NOMO-1 treated with dmso at 0.1 percent for 144 hours (cell line): Measurements from ENCODE around the gene HSPA5.
A peak's percentile ranks its signal among the peaks of the same experiment; 100 is the strongest.
"Not testable (repeated sequence)": the region's sequence is repeated elsewhere in the genome, so short reads cannot be mapped to it uniquely, and the experiment has no call there.

Source experiments
- DNase-seq: peaks from one replicate; lab custom pipeline; 2025; ENCODE audit not compliant: unreplicated experiment; lab: John Stamatoyannopoulos, UW

Gene HSPA5

GRCh38 chr9:125243792-125244260 is 2.7 kb upstream of the HSPA5 start:
- no peak for DNase-seq

- no peak for DNase-seq
Observed at GRCh38 chr9:125241863-125242739, 958 bp upstream of the HSPA5 start.

- peak; percentile 44 for DNase-seq
Observed at GRCh38 chr9:125240649-125240999, 519 bp downstream of the HSPA5 start.

DNA sequence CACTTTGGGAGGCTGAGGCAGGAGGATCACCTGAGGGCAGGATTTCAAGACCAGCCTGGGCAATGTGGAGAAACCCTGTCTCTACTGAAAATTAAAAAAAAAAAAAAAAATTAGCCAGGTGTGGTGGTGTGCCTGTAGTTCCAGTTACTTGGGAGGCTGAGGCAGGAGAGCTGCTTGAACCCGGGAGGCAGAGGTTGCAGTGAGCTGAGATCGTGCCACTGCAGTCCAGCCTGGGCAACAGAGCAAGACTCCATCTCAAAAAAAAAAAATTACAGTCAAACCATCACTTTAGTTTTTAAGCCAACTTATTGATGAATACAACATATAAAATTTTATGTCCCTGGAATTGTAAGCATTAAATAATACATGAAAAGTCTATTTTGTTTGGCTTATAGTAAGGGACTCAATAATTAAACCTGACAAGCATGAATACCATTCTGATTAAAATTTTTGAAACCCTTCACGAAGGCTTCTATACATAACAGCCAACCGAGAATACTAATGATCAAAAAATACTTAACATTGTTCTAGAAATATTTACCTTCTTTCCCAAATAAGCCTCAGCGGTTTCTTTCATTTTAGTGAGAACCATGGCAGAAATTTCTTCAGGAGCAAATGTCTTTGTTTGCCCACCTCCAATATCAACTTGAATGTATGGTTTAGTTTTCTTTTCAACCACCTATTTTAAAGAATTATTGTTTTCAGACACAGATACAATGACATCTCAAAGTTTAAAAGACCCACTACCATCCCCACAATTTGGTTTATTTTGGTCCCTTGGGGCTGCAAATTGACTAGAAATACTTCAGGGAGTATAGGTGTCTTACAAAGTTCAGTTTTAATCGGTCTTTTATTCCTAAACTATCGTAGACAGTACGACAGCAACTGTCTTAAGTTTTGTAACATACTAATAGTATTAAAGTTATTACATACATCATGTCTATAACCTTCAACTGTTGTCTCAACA is 1.2 kb downstream of the HSPA5 start:
- no peak for DNase-seq

- no peak for DNase-seq
Observed at GRCh38 chr9:125238915-125239446, 2.2 kb downstream of the HSPA5 start.

GRCh38 chr9:125238127-125238914 is 2.8 kb downstream of the HSPA5 start:
- no peak for DNase-seq

DNA sequence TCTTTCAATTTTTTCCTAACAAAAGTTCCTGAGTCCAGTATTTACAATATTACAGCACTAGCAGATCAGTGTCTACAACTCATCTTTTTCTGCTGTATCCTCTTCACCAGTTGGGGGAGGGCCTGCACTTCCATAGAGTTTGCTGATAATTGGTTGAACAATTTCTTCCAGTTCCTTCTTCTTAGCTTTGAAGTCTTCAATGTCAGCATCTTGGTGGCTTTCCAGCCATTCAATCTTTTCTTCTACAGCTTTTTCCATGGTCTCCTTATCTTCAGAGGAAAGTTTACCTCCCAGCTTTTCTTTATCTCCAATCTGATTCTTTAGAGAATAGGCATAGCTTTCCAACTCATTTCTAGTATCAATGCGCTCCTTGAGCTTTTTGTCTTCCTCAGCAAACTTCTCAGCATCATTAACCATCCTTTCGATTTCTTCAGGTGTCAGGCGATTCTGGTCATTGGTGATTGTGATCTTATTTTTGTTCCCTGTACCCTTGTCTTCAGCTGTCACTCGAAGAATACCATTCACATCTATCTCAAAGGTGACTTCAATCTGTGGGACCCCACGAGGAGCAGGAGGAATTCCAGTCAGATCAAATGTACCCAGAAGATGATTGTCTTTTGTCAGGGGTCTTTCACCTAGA is 4.5 kb downstream of the HSPA5 start:
- DNase-seq: not testable (repeated sequence)

GRCh38 chr9:125235804-125236519 is 5.2 kb downstream of the HSPA5 start:
- DNase-seq: no peak

DNA sequence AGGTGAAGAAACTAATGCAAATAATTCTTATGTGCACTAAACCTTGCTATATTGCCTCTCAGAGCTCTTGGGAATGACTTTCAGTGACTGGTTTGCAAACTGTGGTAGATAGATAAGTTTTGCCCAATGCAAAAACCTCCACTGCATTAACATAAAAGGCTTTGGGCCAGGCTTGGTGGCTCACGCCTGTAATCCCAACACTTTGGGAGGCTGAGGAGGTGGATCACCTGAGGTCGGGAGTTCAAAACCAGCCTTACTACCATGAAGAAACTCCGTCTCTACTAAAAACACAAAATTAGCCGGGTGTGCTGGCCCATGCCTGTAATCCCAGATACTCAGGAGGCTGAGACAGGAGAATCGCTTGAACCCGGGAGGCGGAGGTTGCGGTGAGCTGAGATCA is 7.0 kb downstream of the HSPA5 start:
- not testable (repeated sequence) for DNase-seq

- DNase-seq: no peak
Observed at GRCh38 chr9:125233678-125234077, 7.5 kb downstream of the HSPA5 start.

- no peak for DNase-seq
Observed at GRCh38 chr9:125227761-125228160, 13.4 kb downstream of the HSPA5 start.

DNA sequence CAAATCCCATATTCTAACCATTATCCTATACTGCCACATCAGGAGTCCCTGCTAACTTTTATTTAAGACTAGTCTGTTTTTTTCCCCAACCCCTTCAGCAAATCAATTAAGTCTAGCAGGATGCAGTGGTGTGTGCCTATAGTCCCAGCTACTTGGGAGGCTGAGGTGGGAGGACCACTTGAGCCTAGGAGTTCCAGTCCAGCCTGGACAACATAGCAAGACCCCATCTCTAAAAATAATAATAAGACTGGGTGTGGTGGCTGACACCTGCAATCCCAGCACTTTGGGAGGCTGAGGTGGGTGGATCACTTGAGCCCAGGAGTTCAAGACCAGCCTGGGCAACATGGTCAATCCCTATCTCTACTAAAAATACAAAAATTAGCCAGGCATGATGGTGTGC is 16.3 kb downstream of the HSPA5 start:
- not testable (repeated sequence) for DNase-seq

DNA sequence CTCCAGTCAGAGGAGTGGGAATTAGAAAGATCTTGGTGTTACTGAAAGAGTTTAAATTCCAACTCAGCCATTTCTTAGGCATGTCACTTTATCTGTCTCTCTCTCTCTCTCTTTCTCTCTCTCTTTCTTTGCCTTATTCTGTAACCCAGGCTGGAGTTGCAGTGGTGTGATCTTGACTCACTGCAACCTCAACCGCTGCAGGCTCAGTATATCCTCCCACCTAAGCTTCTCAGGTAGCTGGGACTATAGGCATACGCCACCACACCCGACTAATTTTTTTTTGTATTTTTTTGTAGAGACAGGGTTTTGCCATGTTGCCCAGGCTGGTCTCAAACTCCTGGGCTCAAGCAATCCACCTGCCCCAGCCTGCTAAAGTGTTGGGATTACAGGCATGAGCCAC is 22.5 kb downstream of the HSPA5 start:
- DNase-seq: no peak

DNA sequence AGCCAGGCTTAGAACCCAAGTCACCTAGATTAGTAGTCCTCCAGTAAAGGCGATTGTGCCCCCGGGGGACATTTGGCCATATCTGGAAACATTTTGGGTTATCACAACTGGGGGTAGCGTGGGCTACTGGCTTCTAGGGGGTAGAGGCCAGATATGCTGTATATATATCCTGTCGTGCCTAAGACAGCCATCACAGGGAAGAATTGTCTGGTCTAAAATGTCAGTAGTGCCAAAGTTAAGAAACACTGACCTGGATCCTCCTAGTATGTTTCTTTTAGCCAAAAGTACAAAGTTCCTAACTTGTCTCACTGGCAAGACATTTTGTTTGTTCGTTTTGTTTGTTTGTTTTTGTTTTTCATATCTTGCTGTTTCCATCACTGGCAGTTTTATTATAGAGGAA is 27.0 kb downstream of the HSPA5 start:
- DNase-seq: no peak

- DNase-seq: no peak
Observed at GRCh38 chr9:125204477-125204876, 36.7 kb downstream of the HSPA5 start.

- DNase-seq: no peak
Observed at GRCh38 chr9:125202846-125203618, 38.1 kb downstream of the HSPA5 start.

DNA sequence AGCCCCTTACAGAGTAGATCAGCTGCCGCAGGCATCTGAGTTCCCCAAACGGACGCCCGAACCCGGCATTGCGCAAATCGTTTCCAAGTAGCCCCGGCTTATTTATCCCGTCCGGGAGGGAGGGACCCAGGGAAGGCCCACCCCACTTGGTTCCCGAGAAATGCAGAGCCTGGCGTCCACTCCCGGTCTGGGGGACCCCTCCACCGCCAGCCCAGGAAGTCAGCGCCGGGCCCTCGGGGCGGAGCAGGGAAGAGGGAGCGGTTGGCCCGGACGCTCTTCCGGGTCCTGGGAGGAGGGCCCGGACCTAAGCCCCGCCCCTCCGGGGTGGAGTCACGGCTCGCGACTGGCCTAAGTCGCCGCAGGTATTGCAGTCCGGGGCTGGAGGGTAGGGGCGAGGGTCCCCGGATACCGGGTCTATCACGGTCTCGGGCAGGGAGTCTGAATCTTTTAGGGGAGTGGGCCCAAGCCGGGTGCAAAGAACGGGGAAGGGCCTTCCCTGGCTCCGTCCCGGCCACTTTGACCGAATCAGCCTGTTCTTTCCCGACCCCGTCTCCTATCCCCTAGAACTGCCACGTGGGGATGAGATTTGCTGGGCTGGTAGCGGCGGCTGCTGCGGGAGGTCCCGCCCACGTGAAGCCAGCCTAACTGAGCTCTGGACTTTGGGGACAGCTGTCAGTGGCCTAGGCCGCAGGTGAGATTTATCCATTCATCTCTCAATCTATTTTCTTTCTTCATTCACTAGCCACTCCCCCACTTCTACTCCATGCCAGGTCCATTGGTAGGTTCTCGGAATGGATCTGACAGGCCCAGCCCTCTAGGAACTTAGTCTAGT is 40.7 kb downstream of the HSPA5 start, which contains the start of gene RABEPK:
TSS of gene RABEPK (plus strand) at position 327 of the 832 bp plus-strand sequence. CDS start 2,472 bp downstream, outside the sequence.
- peak; percentile 84 for DNase-seq

- not testable (repeated sequence) for DNase-seq
Observed at GRCh38 chr9:125195591-125195990, 45.6 kb downstream of the HSPA5 start.
